HCT116 (cell line): Measurements from ENCODE around the gene LPIN1. TPM values are rescaled to one million over a fixed set of nuclear protein-coding genes. Genes with fewer than 3 reads are reported as not detected.

Source experiments
- ATAC-seq: fragments of 200-7000 bp; cut with Tn5 transposase; 2 replicates; pipeline ENCODE4 v1.9.1; 2020; ENCODE audit warnings: mild to moderate bottlenecking, moderate library complexity
- BruUV-seq: library from RNA; stranded (reverse); fragments of 400-500 nt; replicated peaks from 2 replicates; lab custom pipeline; 2021; lab: Mats Ljungman, UMichigan
- CTCF ChIA-PET: fragments of 300-600 bp; sonication (Branson Sonifier 250); formaldehyde crosslinking; loops from one replicate; lab custom pipeline; 2021; ENCODE audit warnings: antibody characterized with exemption; lab: Charles Lee
- POLR2A ChIA-PET: fragments of 300-600, 350-600 bp; sonication (Branson Sonifier 250); formaldehyde crosslinking; loops from one replicate; lab custom pipeline; 2021; ENCODE audit warnings: antibody characterized with exemption; lab: Charles Lee
- RAD21 ChIA-PET, 2 experiments: fragments of 300-600 bp; sonication (Branson Sonifier 250); formaldehyde crosslinking; loops; one replicate each; lab custom pipeline; 2023; ENCODE audit warnings: low total read pairs in 2 of 2; ENCODE audit not compliant: uncharacterized antibody in 2 of 2, unreplicated experiment in 2 of 2, low non-redundant PET in 1 of 2; lab: Charles Lee
- DNase-seq: peaks from one replicate; pipeline ENCODE4 v3.0.0-alpha.2; 2010; ENCODE audit warnings: low read depth, low spot score
- H2AFZ ChIP-seq: fragments of 200-600 bp; shearing (Covaris generic), sonication (generic); 2 replicates; pipeline ENCODE4 v1.6.1; 2017; ENCODE audit warnings: low read depth, mixed run types, mixed read lengths, antibody characterized with exemption, low read length; ENCODE audit not compliant: poor library complexity, severe bottlenecking
- H3K27ac ChIP-seq: 2 replicates; pipeline ENCODE4 v1.5.1; 2012; ENCODE audit warnings: low read depth, low read length
- H3K27me3 ChIP-seq: fragments of 200-600 bp; sonication (generic); 2 replicates; pipeline ENCODE4 v1.6.1; 2016; ENCODE audit warnings: mixed run types, low read length, mixed read lengths; ENCODE audit not compliant: insufficient read depth
- H3K36me3 ChIP-seq, 2 experiments: fragments of 200-500 bp in 1 of 2; fragments of 200-600 bp in 1 of 2; sonication (Bioruptor generic) in 1 of 2; sonication (generic) in 1 of 2; 2 replicates each; pipeline versions ENCODE4 v1.5.1 to v1.6.1; 2014 to 2016; ENCODE audit warnings: low read length in 2 of 2, inconsistent platforms in 1 of 2, mixed read lengths in 1 of 2, mixed run types in 1 of 2; ENCODE audit not compliant: insufficient read depth in 2 of 2, control insufficient read depth in 1 of 2
- H3K4me1 ChIP-seq, 2 experiments: fragments of 200-600 bp in 1 of 2; sonication (generic) in 1 of 2; 2 replicates each; pipeline versions ENCODE4 v1.5.1 to v1.6.1; 2012 to 2017; ENCODE audit warnings: low read length in 2 of 2, inconsistent platforms in 1 of 2, mild to moderate bottlenecking in 1 of 2, mixed read lengths in 1 of 2, mixed run types in 1 of 2, moderate library complexity in 1 of 2; ENCODE audit not compliant: insufficient read depth in 2 of 2, control insufficient read depth in 1 of 2
- H3K4me2 ChIP-seq: fragments of 200-600 bp; sonication (generic); 2 replicates; pipeline ENCODE4 v1.6.1; 2017; ENCODE audit warnings: mixed run types, low read length, mixed read lengths
- H3K4me3 ChIP-seq, 2 experiments: fragments of 200-600 bp in 1 of 2; sonication (generic) in 1 of 2; replicated peaks in 1 of 2; 2 replicates each; pipeline ENCODE4 v1.5.1; 2011 to 2016; ENCODE audit warnings: low read length in 2 of 2, control low read depth in 1 of 2, low read depth in 1 of 2, mild to moderate bottlenecking in 1 of 2, mixed read lengths in 1 of 2, mixed run types in 1 of 2
- H3K79me2 ChIP-seq: fragments of 200-600 bp; sonication (generic); 2 replicates; pipeline ENCODE4 v1.6.1; 2017; ENCODE audit warnings: mild to moderate bottlenecking, mixed run types, low read length, moderate library complexity, mixed read lengths; ENCODE audit not compliant: insufficient read depth
- H3K9ac ChIP-seq: fragments of 200-600 bp; sonication (generic); 2 replicates; pipeline ENCODE4 v1.6.1; 2016; ENCODE audit warnings: low read length, mixed read lengths
- H3K9me2 ChIP-seq: fragments of 200-600 bp; sonication (generic), shearing (Covaris generic); 2 replicates; pipeline ENCODE4 v1.6.1; 2017; ENCODE audit warnings: mixed run types, mild to moderate bottlenecking, moderate library complexity; ENCODE audit not compliant: insufficient read depth
- H3K9me3 ChIP-seq, 2 experiments: fragments of 200-500 bp in 1 of 2; fragments of 200-600 bp in 1 of 2; sonication (Bioruptor generic) in 1 of 2; sonication (generic) in 1 of 2; 2 replicates each; pipeline ENCODE4 v1.6.1; 2014 to 2017; ENCODE audit warnings: low read length in 2 of 2, mixed read lengths in 2 of 2, inconsistent platforms in 1 of 2, low read depth in 1 of 2, mild to moderate bottlenecking in 1 of 2, mixed run types in 1 of 2, moderate library complexity in 1 of 2; ENCODE audit not compliant: control insufficient read depth in 1 of 2, insufficient read depth in 1 of 2
- H4K20me1 ChIP-seq: fragments of 200-600 bp; sonication (generic), shearing (Covaris generic); 2 replicates; pipeline ENCODE4 v1.6.1; 2017; ENCODE audit warnings: mixed run types, mild to moderate bottlenecking, moderate library complexity; ENCODE audit not compliant: insufficient read depth
- EGR1 ChIP-seq: IDR thresholded peaks from 2 replicates; pipeline ENCODE4 v1.6.1; 2012; ENCODE audit warnings: low read depth
- ELF1 ChIP-seq: IDR thresholded peaks from 2 replicates; pipeline ENCODE4 v1.6.1; 2012; ENCODE audit warnings: low read depth, borderline replicate concordance
- EZH2phosphoT487 ChIP-seq: fragments of 200-600 bp; IDR thresholded peaks from 2 replicates; pipeline ENCODE4 v1.6.1; 2018; ENCODE audit warnings: antibody characterized with exemption, borderline replicate concordance
- FOSL1 ChIP-seq: IDR thresholded peaks from 2 replicates; pipeline ENCODE4 v1.6.1; 2012; ENCODE audit warnings: low read depth
- JUND ChIP-seq: IDR thresholded peaks from 2 replicates; pipeline ENCODE4 v1.6.1; 2012
- SIN3A ChIP-seq: IDR thresholded peaks from 2 replicates; pipeline ENCODE4 v1.6.1; 2012; ENCODE audit warnings: low read depth
- SP1 ChIP-seq: IDR thresholded peaks from 2 replicates; pipeline ENCODE4 v1.6.1; 2012; ENCODE audit warnings: low read depth
- SRF ChIP-seq: IDR thresholded peaks from 2 replicates; pipeline ENCODE4 v1.6.1; 2012; ENCODE audit warnings: low read depth
- TCF7L2 ChIP-seq: IDR thresholded peaks from 2 replicates; pipeline ENCODE4 v1.7.0; 2011; ENCODE audit warnings: borderline replicate concordance, inconsistent platforms; ENCODE audit not compliant: insufficient read depth, insufficient read length; ENCODE audit errors: extremely low read depth
- intact Hi-C: fragments of 100-400 bp; cut with micrococcal nuclease; formaldehyde crosslinking; loops from 2 replicates; pipeline ENCODE4 v1.10.0; 2022
- total RNA-seq: library from RNA; stranded (reverse); gene quantifications from one replicate; pipeline ENCODE4 v1.2.1, GENCODE V29; 2021; ENCODE audit not compliant: unreplicated experiment
- TF ChIP-seq, protein P1 (sequence below): IDR thresholded peaks from 2 replicates; pipeline ENCODE4 v1.6.1; 2011; ENCODE audit warnings: mild to moderate bottlenecking, low read length, moderate library complexity; ENCODE audit not compliant: insufficient replicate concordance; ENCODE audit errors: extremely low read depth
- TF ChIP-seq, protein P2 (sequence below): IDR thresholded peaks from 2 replicates; pipeline ENCODE4 v1.6.1; 2012

The LPIN1 gene
- total RNA-seq, 1 experiment from 2014 or later = 16.7 TPM

DNA sequence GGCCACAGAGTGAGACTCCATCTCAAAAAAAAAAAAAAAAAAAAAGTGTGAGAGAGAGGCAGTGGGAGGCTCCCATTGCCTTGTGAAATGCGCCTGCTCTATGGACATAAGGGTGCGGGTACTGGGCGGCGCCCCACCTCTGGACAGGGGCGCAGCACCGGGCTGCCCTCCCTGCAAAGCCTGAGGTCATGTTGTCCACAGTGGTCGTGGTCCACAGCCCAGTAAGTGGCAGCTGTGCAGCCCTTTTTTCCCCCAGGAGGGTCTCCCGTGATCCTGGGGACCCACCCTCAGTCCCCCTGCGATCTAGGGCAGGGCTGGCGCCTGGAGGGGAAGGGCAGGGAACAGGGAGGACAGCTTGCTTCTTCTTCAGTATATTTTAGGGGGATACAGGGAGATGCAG lies 37.8 kb downstream of the LPIN1 start:
- no peak overlapping the region for H3K9ac ChIP-seq
- ATAC-seq (no peak), DNase-seq (no peak)
- H3K4me3 ChIP-seq = no peak overlapping the region
- RAD21 ChIA-PET = no interaction called here
- no peaks in the 10 kb centered on the region for H3K9me3 ChIP-seq
- H4K20me1 ChIP-seq = no peaks in the 10 kb centered on the region
- H3K4me1 ChIP-seq = peaks cover 0 to 3% of the 10 kb centered on the region in 2 experiments; a peak in 2 of 4 replicates
- no peak overlapping the region for H3K4me2 ChIP-seq
- no peaks in the 10 kb centered on the region for H3K36me3 ChIP-seq
- CTCF ChIA-PET = interaction anchor here (1.0 to 1.9 kb wide), 7 partner anchors 9 to 1223 kb away, joined by 3 to 6 read pairs (median 3); no protein-coding TSS in a partner anchor
- intact Hi-C loops = loop anchor here (5.0 kb wide), 1 partner anchor 192 kb away; no protein-coding TSS in a partner anchor
- POLR2A ChIA-PET = no interaction called here
- H3K79me2 ChIP-seq = no peaks in the 10 kb centered on the region
- no peaks in the 10 kb centered on the region for H3K27me3 ChIP-seq
- BruUV-seq = no TSS peak
- H2AFZ ChIP-seq = no peak overlapping the region
- H3K9me2 ChIP-seq = no peaks in the 10 kb centered on the region
- TF ChIP-seq EZH2phosphoT487 (no peak), ELF1 (no peak), EGR1 (no peak), SP1 (no peak), TCF7L2 (no peak), FOSL1 (no peak), SRF (no peak), JUND (no peak), SIN3A (no peak)
- TF ChIP-seq, protein P1, sequence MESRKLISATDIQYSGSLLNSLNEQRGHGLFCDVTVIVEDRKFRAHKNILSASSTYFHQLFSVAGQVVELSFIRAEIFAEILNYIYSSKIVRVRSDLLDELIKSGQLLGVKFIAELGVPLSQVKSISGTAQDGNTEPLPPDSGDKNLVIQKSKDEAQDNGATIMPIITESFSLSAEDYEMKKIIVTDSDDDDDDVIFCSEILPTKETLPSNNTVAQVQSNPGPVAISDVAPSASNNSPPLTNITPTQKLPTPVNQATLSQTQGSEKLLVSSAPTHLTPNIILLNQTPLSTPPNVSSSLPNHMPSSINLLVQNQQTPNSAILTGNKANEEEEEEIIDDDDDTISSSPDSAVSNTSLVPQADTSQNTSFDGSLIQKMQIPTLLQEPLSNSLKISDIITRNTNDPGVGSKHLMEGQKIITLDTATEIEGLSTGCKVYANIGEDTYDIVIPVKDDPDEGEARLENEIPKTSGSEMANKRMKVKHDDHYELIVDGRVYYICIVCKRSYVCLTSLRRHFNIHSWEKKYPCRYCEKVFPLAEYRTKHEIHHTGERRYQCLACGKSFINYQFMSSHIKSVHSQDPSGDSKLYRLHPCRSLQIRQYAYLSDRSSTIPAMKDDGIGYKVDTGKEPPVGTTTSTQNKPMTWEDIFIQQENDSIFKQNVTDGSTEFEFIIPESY = no peak
- TF ChIP-seq, protein P2, sequence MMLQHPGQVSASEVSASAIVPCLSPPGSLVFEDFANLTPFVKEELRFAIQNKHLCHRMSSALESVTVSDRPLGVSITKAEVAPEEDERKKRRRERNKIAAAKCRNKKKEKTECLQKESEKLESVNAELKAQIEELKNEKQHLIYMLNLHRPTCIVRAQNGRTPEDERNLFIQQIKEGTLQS = no peak
- no peak overlapping the region for H3K27ac ChIP-seq
